Measurements from ENCODE around the gene PROB1. TPM values are rescaled to one million over a fixed set of nuclear protein-coding genes. Genes with fewer than 3 reads are reported as not detected.

The PROB1 gene
- total and polyA plus RNA-seq, 2 experiments from 2014 or later: 15.2 to 42.5 TPM

DNA sequence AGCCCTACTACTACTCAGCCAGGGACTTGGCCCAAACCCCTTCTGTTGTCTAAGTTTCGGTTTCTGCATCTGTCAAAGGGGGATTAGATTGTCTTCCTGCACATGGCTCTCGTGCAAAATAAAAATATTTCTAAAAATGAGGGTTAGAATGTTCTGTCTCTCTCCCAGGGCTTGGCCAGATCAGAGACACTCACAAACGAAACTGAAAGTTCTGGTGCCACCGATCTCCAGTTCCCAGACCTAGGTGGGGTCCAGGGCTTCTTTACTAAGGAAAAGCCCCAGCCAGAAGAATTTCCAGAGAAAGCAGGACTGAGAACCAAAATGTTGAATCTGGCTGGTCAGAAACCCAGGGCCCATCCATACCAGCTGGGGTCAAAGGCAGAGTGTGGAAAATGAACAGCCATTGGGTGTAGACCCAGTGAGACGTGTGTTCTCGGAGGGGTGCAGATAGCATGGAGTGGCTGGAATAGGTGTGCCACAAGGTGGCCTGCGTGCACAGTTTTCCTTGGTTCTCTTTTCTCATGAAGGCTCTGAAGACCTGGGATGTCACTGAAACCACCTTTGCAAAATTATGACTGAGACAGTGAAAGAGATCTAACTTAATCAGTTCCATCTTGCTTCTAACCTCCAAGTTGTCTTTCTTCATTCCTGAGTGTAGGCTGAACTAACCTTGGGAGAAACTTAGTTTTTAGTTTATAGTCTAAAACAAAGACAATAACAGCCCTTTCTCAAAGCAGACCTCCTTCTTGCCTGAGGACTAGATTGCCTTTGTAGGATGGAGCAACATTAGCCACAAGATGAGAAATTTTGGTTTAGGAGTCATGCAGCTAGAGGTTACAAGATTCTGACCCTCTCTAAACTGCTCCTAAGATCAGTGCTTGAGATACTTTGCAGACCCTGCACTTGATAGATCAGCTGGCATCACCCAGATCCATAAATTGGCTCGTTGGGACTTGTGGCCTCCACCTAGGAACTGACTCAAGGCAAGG is 9.5 kb downstream of the PROB1 start:
- Histone ChIP-seq H3K4me1 (ENCODE audit: low read depth) (peaks cover 29% of the 10 kb centered on the region), H3K36me3 (no peaks in the 10 kb centered on the region), H3K27ac (no peak overlapping the region), H3K27me3 (no peaks in the 10 kb centered on the region), H3K4me3 (no peak overlapping the region), H3K9me3 (ENCODE audit: low read depth) (no peaks in the 10 kb centered on the region)
- no peak for DNase-seq (ENCODE audit: low read depth in 1 of 2, low spot score in 1 of 2)
- TF ChIP-seq, protein P1, sequence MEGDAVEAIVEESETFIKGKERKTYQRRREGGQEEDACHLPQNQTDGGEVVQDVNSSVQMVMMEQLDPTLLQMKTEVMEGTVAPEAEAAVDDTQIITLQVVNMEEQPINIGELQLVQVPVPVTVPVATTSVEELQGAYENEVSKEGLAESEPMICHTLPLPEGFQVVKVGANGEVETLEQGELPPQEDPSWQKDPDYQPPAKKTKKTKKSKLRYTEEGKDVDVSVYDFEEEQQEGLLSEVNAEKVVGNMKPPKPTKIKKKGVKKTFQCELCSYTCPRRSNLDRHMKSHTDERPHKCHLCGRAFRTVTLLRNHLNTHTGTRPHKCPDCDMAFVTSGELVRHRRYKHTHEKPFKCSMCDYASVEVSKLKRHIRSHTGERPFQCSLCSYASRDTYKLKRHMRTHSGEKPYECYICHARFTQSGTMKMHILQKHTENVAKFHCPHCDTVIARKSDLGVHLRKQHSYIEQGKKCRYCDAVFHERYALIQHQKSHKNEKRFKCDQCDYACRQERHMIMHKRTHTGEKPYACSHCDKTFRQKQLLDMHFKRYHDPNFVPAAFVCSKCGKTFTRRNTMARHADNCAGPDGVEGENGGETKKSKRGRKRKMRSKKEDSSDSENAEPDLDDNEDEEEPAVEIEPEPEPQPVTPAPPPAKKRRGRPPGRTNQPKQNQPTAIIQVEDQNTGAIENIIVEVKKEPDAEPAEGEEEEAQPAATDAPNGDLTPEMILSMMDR (IDR thresholded peaks at IDR 0.05; ENCODE audit: low read depth, low read length): no peak

DNA sequence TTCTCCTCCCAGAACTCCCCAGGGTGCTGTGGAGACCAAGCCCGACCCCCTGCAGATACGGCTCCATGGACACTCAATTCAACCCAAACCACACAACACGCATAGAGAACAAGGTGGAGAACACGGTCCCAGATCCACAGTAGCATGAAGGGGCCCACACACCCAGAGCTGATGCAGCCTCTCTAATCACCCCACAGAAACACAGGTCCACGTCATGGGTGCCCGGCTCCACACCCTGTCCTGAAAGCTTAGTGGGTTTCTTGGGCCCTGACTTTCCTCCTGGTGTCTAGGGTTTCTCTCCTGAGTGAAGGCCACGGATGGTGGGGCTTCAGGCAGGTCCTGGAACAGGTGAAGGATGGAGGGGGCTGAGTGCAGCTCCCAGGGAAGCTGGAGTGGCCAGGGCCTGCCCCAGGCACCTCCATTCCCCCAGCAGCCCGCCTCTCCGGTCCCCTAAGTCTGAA is 10.3 kb downstream of the PROB1 start:
- H3K4me3 ChIP-seq: no peak overlapping the region
- DNase-seq (ENCODE audit: low read depth in 1 of 2, low spot score in 1 of 2): no peak
- peaks cover 29% of the 10 kb centered on the region for H3K4me1 ChIP-seq (ENCODE audit: low read depth)
- no peaks in the 10 kb centered on the region for H3K27me3 ChIP-seq
- no peak overlapping the region for H3K27ac ChIP-seq
- H3K9me3 ChIP-seq (ENCODE audit: low read depth): no peaks in the 10 kb centered on the region
- TF ChIP-seq, protein P1 (IDR thresholded peaks at IDR 0.05; ENCODE audit: low read depth, low read length): no peak
- H3K36me3 ChIP-seq: no peaks in the 10 kb centered on the region

DNA sequence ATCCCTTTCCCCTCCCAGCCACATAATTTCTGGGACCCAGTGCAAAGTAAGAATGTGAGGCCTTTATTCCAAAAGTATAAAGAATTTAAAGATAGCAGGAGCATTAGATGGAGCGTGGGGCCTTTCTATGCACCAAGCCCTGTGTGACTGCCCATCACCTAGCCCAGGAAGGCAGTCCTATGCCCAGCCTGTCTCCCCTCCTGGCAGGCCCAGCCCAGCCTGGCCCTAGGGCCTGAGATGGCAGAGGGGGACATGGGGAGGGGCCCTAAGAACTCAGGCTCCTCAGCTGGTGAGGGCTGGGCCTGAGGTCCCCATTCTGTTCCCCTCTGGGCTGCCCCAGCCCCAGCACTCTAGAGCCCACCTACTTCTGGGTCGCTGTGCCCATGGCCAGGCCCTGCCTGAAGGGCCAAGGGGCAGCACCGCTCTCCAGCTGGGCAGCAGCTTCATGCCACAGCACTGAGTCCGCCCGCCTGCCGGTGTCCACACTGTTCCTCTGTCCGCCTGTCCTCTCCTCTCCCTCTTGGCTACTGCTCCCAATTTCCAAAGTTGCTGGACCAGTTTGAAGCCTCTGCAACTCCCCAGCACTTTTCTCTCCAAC is 10.8 kb downstream of the PROB1 start:
- no peaks in the 10 kb centered on the region for H3K27me3 ChIP-seq
- H3K4me3 ChIP-seq: no peak overlapping the region
- no peaks in the 10 kb centered on the region for H3K36me3 ChIP-seq
- no peaks in the 10 kb centered on the region for H3K9me3 ChIP-seq (ENCODE audit: low read depth)
- H3K27ac ChIP-seq: no peak overlapping the region
- TF ChIP-seq, protein P1 (IDR thresholded peaks at IDR 0.05; ENCODE audit: low read depth, low read length): no peak
- H3K4me1 ChIP-seq (ENCODE audit: low read depth): peaks cover 29% of the 10 kb centered on the region
- no peak for DNase-seq (ENCODE audit: low read depth in 1 of 2, low spot score in 1 of 2)

DNA sequence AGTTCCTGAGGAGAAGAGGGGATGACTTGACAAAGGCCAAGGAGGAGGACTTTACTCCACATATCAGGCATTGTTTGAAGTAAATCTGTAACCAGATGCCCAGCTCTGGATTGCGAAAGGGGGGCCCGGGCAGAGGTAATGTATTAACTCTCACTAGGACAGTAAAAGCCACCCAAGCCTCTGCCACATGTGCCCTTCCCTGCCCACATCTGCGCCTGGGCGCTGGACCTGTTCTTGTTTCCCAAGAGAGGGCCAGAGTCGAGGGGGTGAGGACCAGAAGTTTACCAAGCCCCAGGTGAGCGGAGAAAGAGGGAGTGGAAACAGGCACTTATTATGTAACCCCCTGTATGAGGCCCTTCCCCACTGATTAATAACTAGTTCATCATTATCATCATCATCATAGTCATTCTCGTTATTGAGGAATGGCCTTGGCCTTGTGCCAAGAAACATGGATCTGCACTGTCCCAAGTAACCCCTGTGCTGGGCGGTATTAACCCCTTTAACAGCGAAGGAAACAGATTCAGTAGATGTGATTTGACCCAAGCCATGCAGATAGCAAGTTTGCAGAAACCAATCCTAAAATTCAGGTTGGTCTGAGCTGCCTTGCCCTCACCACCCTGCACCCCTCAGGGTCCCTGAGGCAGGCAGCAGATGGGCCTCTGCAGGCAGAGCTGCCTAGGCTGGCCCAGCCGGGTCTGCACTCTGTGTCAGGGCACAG is 11.5 kb downstream of the PROB1 start, which contains the start of gene SLC23A1:
SLC23A1 (minus strand) TSS at position 23 of the 718 bp plus-strand sequence. CDS start 44 bp downstream, outside the sequence.
- TF ChIP-seq, protein P1 (IDR thresholded peaks at IDR 0.05; ENCODE audit: low read depth, low read length): no peak
- no peaks in the 10 kb centered on the region for H3K9me3 ChIP-seq (ENCODE audit: low read depth)
- no peak within 1 kb of the TSS for H3K4me3 ChIP-seq
- no peak for DNase-seq (ENCODE audit: low read depth in 1 of 2, low spot score in 1 of 2)
- H3K27ac ChIP-seq: peak within 1 kb of the TSS; percentile 52
- H3K4me1 ChIP-seq (ENCODE audit: low read depth): peaks cover 26% of the 10 kb centered on the region
- H3K36me3 ChIP-seq: no peaks in the 10 kb centered on the region
- H3K27me3 ChIP-seq: no peaks in the 10 kb centered on the region

DNA sequence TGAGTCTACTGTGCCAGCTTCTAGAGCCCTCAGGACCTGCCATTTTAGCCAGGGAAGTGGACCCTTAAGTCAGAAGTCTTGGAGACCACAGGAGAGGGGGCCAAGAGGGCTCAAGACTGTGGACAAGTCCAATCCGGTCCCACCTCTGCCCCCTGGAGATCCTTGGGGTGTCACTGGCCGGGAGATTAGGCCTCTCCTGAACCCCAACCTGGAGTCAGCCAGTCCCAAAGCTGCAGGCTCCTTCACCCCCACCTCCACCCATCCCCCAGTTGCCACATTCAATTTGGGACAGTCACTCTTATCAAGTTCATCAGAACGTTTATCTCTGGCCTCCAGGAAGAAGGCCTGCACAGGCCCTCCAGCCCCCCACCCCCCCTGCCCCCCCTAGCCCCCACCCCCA is 12.1 kb downstream of the PROB1 start:
- no peak for DNase-seq (ENCODE audit: low read depth in 1 of 2, low spot score in 1 of 2)
- Histone ChIP-seq H3K27ac (no peak overlapping the region), H3K36me3 (no peaks in the 10 kb centered on the region), H3K9me3 (ENCODE audit: low read depth) (no peaks in the 10 kb centered on the region), H3K4me1 (ENCODE audit: low read depth) (peaks cover 20% of the 10 kb centered on the region), H3K27me3 (no peaks in the 10 kb centered on the region), H3K4me3 (no peak overlapping the region)
- TF ChIP-seq, protein P1 (IDR thresholded peaks at IDR 0.05; ENCODE audit: low read depth, low read length): no peak
